ENCODE data around the gene HOMER2. TPM values are rescaled to one million over a fixed set of nuclear protein-coding genes. Genes with fewer than 3 reads are reported as not detected.
"Not testable (repeated sequence)": the region's sequence is repeated elsewhere in the genome, so short reads cannot be mapped to it uniquely, and the experiment has no call there.

Gene HOMER2
- total and polyA plus RNA-seq, 4 donors, result 4.3 to 62.0 (median 23.6) TPM

- Histone ChIP-seq H3K9me3 (ENCODE audit: control insufficient read depth in 4 of 4, low read length in 3 of 4) (no peaks in the 10 kb centered on the region), H3K4me1 (ENCODE audit: control insufficient read depth in 4 of 4, insufficient read depth in 4 of 4, low read length in 3 of 4) (peaks cover 3 to 18% (median 8%) of the 10 kb centered on the region in 4 donors), H3K4me3 (ENCODE audit: low read depth in 1 of 3, low read length in 3 of 3) (no peak overlapping the region), H3K9ac (ENCODE audit: low read depth in 1 of 2, low read length in 2 of 2) (no peak overlapping the region), H3K27ac (ENCODE audit: low read depth in 1 of 2, low read length in 2 of 2) (no peak overlapping the region), H3K27me3 (ENCODE audit: control insufficient read depth in 4 of 4, insufficient read depth in 4 of 4, low read length in 3 of 4) (no peaks in the 10 kb centered on the region), H3K36me3 (ENCODE audit: control insufficient read depth in 4 of 4, insufficient read depth in 3 of 4, low read depth in 1 of 4, low read length in 3 of 4) (peaks cover 0 to 2% (median 0%) of the 10 kb centered on the region in 4 donors)
- TF ChIP-seq FOXA1 (IDR thresholded peaks at IDR 0.05), result no peak
- TF ChIP-seq RAD21 (IDR thresholded peaks at IDR 0.05), result no peak
- TF ChIP-seq HNF4G (IDR thresholded peaks at IDR 0.05), result no peak
- no peak for TF ChIP-seq TAF1 (conservative IDR thresholded peaks at IDR 0.05)
- TF ChIP-seq FOXA2 (IDR thresholded peaks at IDR 0.05), result no peak
- no peak for DNase-seq (ENCODE audit: low spot score)
- 71% methylated on average over 4 of the region's 4 CpGs for WGBS
Observed at GRCh38 chr15:82894971-82895520, 57.5 kb downstream of the HOMER2 start.

GRCh38 chr15:82893473-82893872, 59.0 kb downstream of the HOMER2 start:
- not testable (repeated sequence) for H3K27me3 ChIP-seq (ENCODE audit: control insufficient read depth in 4 of 4, insufficient read depth in 4 of 4, low read length in 3 of 4); H3K9me3 ChIP-seq (ENCODE audit: control insufficient read depth in 4 of 4, low read length in 3 of 4); H3K9ac ChIP-seq (ENCODE audit: low read depth in 1 of 2, low read length in 2 of 2); H3K36me3 ChIP-seq (ENCODE audit: control insufficient read depth in 4 of 4, insufficient read depth in 3 of 4, low read depth in 1 of 4, low read length in 3 of 4); DNase-seq (ENCODE audit: low spot score); H3K4me3 ChIP-seq (ENCODE audit: low read depth in 1 of 3, low read length in 3 of 3); H3K27ac ChIP-seq (ENCODE audit: low read depth in 1 of 2, low read length in 2 of 2)
- H3K4me1 ChIP-seq (ENCODE audit: control insufficient read depth in 4 of 4, insufficient read depth in 4 of 4, low read length in 3 of 4), result peaks cover 3 to 12% (median 6%) of the 10 kb centered on the region in 4 donors
- 95% methylated on average over 12 of the region's 12 CpGs for WGBS

GRCh38 chr15:82892573-82892972, 59.9 kb downstream of the HOMER2 start:
- Histone ChIP-seq H3K4me1 (ENCODE audit: control insufficient read depth in 4 of 4, insufficient read depth in 4 of 4, low read length in 3 of 4) (peaks cover 0 to 8% (median 0%) of the 10 kb centered on the region in 4 donors), H3K9me3 (ENCODE audit: control insufficient read depth in 4 of 4, low read length in 3 of 4) (no peaks in the 10 kb centered on the region), H3K9ac (ENCODE audit: low read depth in 1 of 2, low read length in 2 of 2) (no peak overlapping the region), H3K27me3 (ENCODE audit: control insufficient read depth in 4 of 4, insufficient read depth in 4 of 4, low read length in 3 of 4) (no peaks in the 10 kb centered on the region), H3K36me3 (ENCODE audit: control insufficient read depth in 4 of 4, insufficient read depth in 3 of 4, low read depth in 1 of 4, low read length in 3 of 4) (peaks cover 0 to 9% (median 4%) of the 10 kb centered on the region in 4 donors), H3K4me3 (ENCODE audit: low read depth in 1 of 3, low read length in 3 of 3) (no peak overlapping the region), H3K27ac (ENCODE audit: low read depth in 1 of 2, low read length in 2 of 2) (no peak overlapping the region)
- no peak for DNase-seq (ENCODE audit: low spot score)
- no peak for TF ChIP-seq HNF4G (IDR thresholded peaks at IDR 0.05)
- TF ChIP-seq FOXA1 (IDR thresholded peaks at IDR 0.05), result no peak
- TF ChIP-seq GABPA (IDR thresholded peaks at IDR 0.05 in 1 of 2, conservative IDR thresholded peaks at IDR 0.05 in 1 of 2), result no peak
- 96% methylated on average over 9 of the region's 9 CpGs for WGBS

GRCh38 chr15:82890995-82891390, 61.5 kb downstream of the HOMER2 start:
- Histone ChIP-seq H3K9me3 (ENCODE audit: control insufficient read depth in 4 of 4, low read length in 3 of 4) (no peaks in the 10 kb centered on the region), H3K4me3 (ENCODE audit: low read depth in 1 of 3, low read length in 3 of 3) (no peak overlapping the region), H3K27me3 (ENCODE audit: control insufficient read depth in 4 of 4, insufficient read depth in 4 of 4, low read length in 3 of 4) (no peaks in the 10 kb centered on the region), H3K4me1 (ENCODE audit: control insufficient read depth in 4 of 4, insufficient read depth in 4 of 4, low read length in 3 of 4) (no peaks in the 10 kb centered on the region), H3K27ac (ENCODE audit: low read depth in 1 of 2, low read length in 2 of 2) (no peak overlapping the region), H3K36me3 (ENCODE audit: control insufficient read depth in 4 of 4, insufficient read depth in 3 of 4, low read depth in 1 of 4, low read length in 3 of 4) (peaks cover 0 to 9% (median 4%) of the 10 kb centered on the region in 4 donors), H3K9ac (ENCODE audit: low read depth in 1 of 2, low read length in 2 of 2) (no peak overlapping the region)
- no peak for DNase-seq (ENCODE audit: low spot score)
- whole genome bisulfite sequencing, result 84% methylated on average over 6 of the region's 6 CpGs
- TF ChIP-seq CTCF (IDR thresholded peaks at IDR 0.05; ENCODE audit: low read depth, low read length, missing input control), result no peak
